Hepatocyte (in vitro differentiated cells): ENCODE measurements around the gene STARD7. TPM values are rescaled to one million over a fixed set of nuclear protein-coding genes. Genes with fewer than 3 reads are reported as not detected.

Experiments used
- DNase-seq: peaks from one replicate; pipeline ENCODE4 v3.0.0-alpha.2; 2016; ENCODE audit warnings: low spot score
- H2AFZ ChIP-seq: fragments of 200-600 bp; sonication (generic); 2 replicates; pipeline ENCODE4 v1.6.0; 2016; ENCODE audit warnings: antibody characterized with exemption, mild to moderate bottlenecking
- H3K27ac ChIP-seq: fragments of 200-600 bp; sonication (generic); 2 replicates; pipeline ENCODE4 v1.5.1; 2016; ENCODE audit warnings: mild to moderate bottlenecking
- H3K27me3 ChIP-seq: fragments of 200-600 bp; sonication (generic); 2 replicates; pipeline ENCODE4 v1.6.1; 2016
- H3K36me3 ChIP-seq: fragments of 200-600 bp; sonication (generic); replicated peaks from 2 replicates; pipeline ENCODE4 v1.5.1; 2016; ENCODE audit warnings: low read depth; ENCODE audit not compliant: insufficient read depth
- H3K4me1 ChIP-seq: fragments of 200-600 bp; sonication (generic); 2 replicates; pipeline ENCODE4 v1.5.1; 2016; ENCODE audit warnings: mild to moderate bottlenecking, moderate library complexity; ENCODE audit not compliant: insufficient read depth
- H3K4me2 ChIP-seq: fragments of 200-600 bp; sonication (generic); 2 replicates; pipeline ENCODE4 v1.6.0; 2016
- H3K4me3 ChIP-seq: fragments of 200-600 bp; sonication (generic); 2 replicates; pipeline ENCODE4 v1.5.1; 2016; ENCODE audit warnings: mild to moderate bottlenecking
- H3K79me2 ChIP-seq: fragments of 200-600 bp; sonication (generic); 2 replicates; pipeline ENCODE4 v1.6.0; 2017; ENCODE audit warnings: mild to moderate bottlenecking
- H3K9me2 ChIP-seq: fragments of 200-600 bp; sonication (generic); replicated peaks from 2 replicates; pipeline ENCODE4 v1.6.0; 2017; ENCODE audit warnings: mild to moderate bottlenecking; ENCODE audit not compliant: insufficient read depth
- H3K9me3 ChIP-seq: fragments of 200-600 bp; sonication (generic); 2 replicates; pipeline ENCODE4 v1.5.1; 2016; ENCODE audit warnings: low read depth, mild to moderate bottlenecking
- H4K20me1 ChIP-seq: fragments of 200-600 bp; sonication (generic); 2 replicates; pipeline ENCODE4 v1.6.0; 2016; ENCODE audit warnings: mild to moderate bottlenecking; ENCODE audit not compliant: insufficient read depth, poor library complexity, severe bottlenecking
- EZH2 ChIP-seq: fragments of 200-600 bp; sonication (generic); IDR thresholded peaks from 2 replicates; pipeline ENCODE4 v1.6.1; 2016; ENCODE audit warnings: antibody characterized with exemption, mild to moderate bottlenecking, borderline replicate concordance
- EZH2phosphoT487 ChIP-seq: fragments of 200-600 bp; sonication (generic); IDR thresholded peaks from one replicate; pipeline ENCODE4 v1.6.1; 2018; ENCODE audit warnings: antibody characterized with exemption, mild to moderate bottlenecking, low read depth, moderate library complexity; ENCODE audit not compliant: unreplicated experiment, severe bottlenecking
- WGBS: methylation state at CpG from one replicate; pipeline ENCODE4 v1.1.6; 2016; ENCODE audit warnings: low lambda C conversion rate; ENCODE audit errors: missing lambda C conversion rate; 5-methylcytosine and 5-hydroxymethylcytosine counted together
- polyA plus RNA-seq: library from polyadenylated mRNA; unstranded; fragments of >200 nt; fragmentation: Nextera tagmentation; extraction: Ambion mirVana; gene quantifications from 2 replicates; pipeline ENCODE4 v1.2.1, GENCODE V29; 2016
- total RNA-seq: library from RNA; depleted of rRNA; stranded (reverse); fragments of >200 nt; gene quantifications from 2 replicates; pipeline ENCODE4 v1.2.3, GENCODE V29; 2014
- TF ChIP-seq, protein P1 (sequence below): fragments of 200-600 bp; sonication (generic); IDR thresholded peaks from 2 replicates; pipeline ENCODE4 v1.5.1; 2016; ENCODE audit warnings: antibody characterized with exemption, mild to moderate bottlenecking; ENCODE audit not compliant: poor library complexity

The STARD7 gene
- total and polyA plus RNA-seq, 2 experiments from 2014 or later, result 101 to 138 TPM

DNA sequence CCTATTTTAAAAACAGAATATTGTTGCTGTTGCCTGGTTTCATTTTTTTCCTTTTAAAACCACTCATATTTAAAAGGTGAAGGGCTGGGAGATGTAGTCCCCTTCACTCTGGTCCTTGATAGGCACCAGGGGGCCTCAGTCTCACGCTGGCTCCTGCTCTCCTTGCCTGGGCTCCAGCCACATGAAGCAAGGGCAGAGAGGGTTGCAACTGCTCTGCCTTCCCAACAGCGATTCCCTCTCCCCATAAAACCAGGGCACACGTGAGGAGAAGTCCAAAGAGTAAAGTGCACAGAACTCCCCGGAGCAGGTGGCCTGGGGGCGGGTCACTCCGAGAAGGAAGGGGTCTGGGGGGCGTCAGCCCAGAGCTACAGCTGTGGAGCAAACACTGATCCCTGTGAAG lies 44.4 kb upstream of the STARD7 start:
- no peak for TF ChIP-seq EZH2phosphoT487
- TF ChIP-seq, protein P1, sequence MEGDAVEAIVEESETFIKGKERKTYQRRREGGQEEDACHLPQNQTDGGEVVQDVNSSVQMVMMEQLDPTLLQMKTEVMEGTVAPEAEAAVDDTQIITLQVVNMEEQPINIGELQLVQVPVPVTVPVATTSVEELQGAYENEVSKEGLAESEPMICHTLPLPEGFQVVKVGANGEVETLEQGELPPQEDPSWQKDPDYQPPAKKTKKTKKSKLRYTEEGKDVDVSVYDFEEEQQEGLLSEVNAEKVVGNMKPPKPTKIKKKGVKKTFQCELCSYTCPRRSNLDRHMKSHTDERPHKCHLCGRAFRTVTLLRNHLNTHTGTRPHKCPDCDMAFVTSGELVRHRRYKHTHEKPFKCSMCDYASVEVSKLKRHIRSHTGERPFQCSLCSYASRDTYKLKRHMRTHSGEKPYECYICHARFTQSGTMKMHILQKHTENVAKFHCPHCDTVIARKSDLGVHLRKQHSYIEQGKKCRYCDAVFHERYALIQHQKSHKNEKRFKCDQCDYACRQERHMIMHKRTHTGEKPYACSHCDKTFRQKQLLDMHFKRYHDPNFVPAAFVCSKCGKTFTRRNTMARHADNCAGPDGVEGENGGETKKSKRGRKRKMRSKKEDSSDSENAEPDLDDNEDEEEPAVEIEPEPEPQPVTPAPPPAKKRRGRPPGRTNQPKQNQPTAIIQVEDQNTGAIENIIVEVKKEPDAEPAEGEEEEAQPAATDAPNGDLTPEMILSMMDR, result peak; percentile 24
- no peak for TF ChIP-seq EZH2
- Histone ChIP-seq H3K4me1 (peaks cover 7% of the 10 kb centered on the region), H2AFZ (no peak overlapping the region), H3K4me2 (no peak overlapping the region), H3K27me3 (no peaks in the 10 kb centered on the region), H3K9me3 (no peaks in the 10 kb centered on the region), H3K36me3 (no peaks in the 10 kb centered on the region), H3K27ac (peak overlapping the region; percentile 43), H3K79me2 (peaks cover 30% of the 10 kb centered on the region), H4K20me1 (peaks cover 4% of the 10 kb centered on the region), H3K4me3 (no peak overlapping the region), H3K9me2 (no peaks in the 10 kb centered on the region)
- DNase-seq, result peak; percentile 36
- 74% methylated on average over 7 of the region's 7 CpGs for WGBS

DNA sequence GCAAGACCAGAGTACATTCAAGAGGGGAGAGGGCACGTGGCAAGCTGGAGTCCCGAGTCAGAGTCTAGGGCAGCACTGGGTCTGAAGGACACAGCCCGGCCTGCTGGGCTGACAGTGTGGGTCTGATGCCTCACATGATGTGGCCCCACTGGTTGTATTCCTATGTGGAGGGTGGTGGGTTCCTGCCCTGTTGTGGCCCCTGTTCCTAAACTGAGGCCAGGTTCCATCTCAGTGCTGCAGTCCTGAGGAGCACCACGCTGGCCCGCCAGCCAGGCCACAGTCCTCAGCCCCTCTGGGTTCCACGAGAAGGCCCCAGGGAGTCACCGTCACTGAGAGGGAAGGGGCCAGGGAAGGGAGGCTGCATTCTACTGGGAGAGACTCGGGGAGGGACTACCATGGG lies 43.9 kb upstream of the STARD7 start:
- H2AFZ ChIP-seq, result no peak overlapping the region
- WGBS, result 90% methylated on average over 8 of the region's 8 CpGs
- peaks cover 26% of the 10 kb centered on the region for H3K79me2 ChIP-seq
- no peak overlapping the region for H3K4me3 ChIP-seq
- peak overlapping the region; percentile 43 for H3K27ac ChIP-seq
- H3K27me3 ChIP-seq, result no peaks in the 10 kb centered on the region
- no peaks in the 10 kb centered on the region for H3K9me2 ChIP-seq
- no peak overlapping the region for H3K4me2 ChIP-seq
- no peaks in the 10 kb centered on the region for H3K9me3 ChIP-seq
- TF ChIP-seq EZH2phosphoT487, result no peak
- no peak for TF ChIP-seq EZH2
- TF ChIP-seq, protein P1, result no peak
- no peak for DNase-seq
- peaks cover 4% of the 10 kb centered on the region for H4K20me1 ChIP-seq
- H3K36me3 ChIP-seq, result no peaks in the 10 kb centered on the region
- peaks cover 7% of the 10 kb centered on the region for H3K4me1 ChIP-seq

DNA sequence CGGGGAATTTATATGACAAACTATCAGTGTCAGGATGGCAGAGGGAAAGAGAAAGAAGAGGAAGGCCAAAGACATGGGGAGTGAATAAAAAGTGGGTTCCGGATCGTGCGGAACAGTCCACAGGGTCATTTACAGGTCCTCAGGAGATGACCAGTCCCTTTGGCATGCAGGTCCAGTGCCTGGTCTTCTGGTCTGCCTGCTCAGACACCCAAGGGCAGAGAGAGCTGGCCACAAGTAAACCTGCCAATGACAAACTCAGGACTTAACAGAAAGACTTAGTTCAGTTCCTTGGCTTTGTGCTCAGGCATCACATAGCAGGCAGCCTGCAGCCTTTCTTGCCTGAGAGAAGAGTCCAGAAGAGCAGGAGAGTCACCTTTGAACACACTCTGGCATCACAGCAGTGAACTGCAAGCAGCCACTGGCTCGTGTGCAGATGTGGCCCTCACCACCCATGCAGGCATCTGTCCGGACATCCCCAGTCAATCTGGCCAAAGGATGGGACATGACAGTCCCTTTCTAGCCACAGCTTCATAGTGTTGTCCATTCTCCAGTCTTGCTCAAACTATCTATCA lies 43.2 kb upstream of the STARD7 start:
- Histone ChIP-seq H3K79me2 (peaks cover 18% of the 10 kb centered on the region), H3K4me1 (peaks cover 7% of the 10 kb centered on the region), H3K9me3 (no peaks in the 10 kb centered on the region), H4K20me1 (peaks cover under 1% of the 10 kb centered on the region), H3K4me3 (no peak overlapping the region), H3K27me3 (no peaks in the 10 kb centered on the region), H3K36me3 (no peaks in the 10 kb centered on the region), H3K27ac (peak overlapping the region; percentile 57), H3K9me2 (no peaks in the 10 kb centered on the region), H2AFZ (no peak overlapping the region), H3K4me2 (no peak overlapping the region)
- WGBS, result 68% methylated on average over 6 of the region's 6 CpGs
- TF ChIP-seq EZH2, result no peak
- no peak for TF ChIP-seq EZH2phosphoT487
- TF ChIP-seq, protein P1, result no peak
- DNase-seq, result peak; percentile 57

DNA sequence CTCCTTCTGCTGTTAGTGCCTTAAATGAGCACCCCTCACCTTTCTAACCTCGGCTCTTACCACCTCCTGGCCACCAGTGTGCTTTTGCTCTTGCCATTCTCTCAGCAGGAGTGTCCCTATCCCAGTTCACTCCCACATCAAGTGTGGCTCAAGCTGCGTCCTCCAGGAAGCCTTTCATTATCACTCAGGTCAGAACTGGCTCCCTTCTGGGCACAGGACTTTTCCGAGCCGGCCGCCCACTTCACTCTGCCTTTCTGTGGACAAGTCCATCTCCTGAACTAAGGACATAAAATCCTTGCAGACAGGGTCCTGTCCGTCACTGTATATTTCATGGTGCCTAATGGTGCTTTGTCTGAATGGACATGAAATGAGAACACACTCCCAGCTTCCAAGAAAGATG lies 41.6 kb upstream of the STARD7 start:
- H3K9me3 ChIP-seq, result no peaks in the 10 kb centered on the region
- H3K27ac ChIP-seq, result peak overlapping the region; percentile 52
- H3K4me1 ChIP-seq, result peaks cover 7% of the 10 kb centered on the region
- H3K9me2 ChIP-seq, result no peaks in the 10 kb centered on the region
- no peak for DNase-seq
- no peaks in the 10 kb centered on the region for H3K36me3 ChIP-seq
- no peak for TF ChIP-seq EZH2
- no peak for TF ChIP-seq EZH2phosphoT487
- TF ChIP-seq, protein P1, result no peak
- H3K4me2 ChIP-seq, result no peak overlapping the region
- no peak overlapping the region for H3K4me3 ChIP-seq
- H3K79me2 ChIP-seq, result peaks cover 2% of the 10 kb centered on the region
- H2AFZ ChIP-seq, result no peak overlapping the region
- 91% methylated on average over 6 of the region's 6 CpGs for WGBS
- H3K27me3 ChIP-seq, result no peaks in the 10 kb centered on the region
- H4K20me1 ChIP-seq, result no peaks in the 10 kb centered on the region
